GM19395 (cell line): ENCODE data around the gene CALN1.

Experiments
- ATAC-seq: cut with Tn5 transposase; IDR thresholded peaks from one replicate; pipeline ENCODE4 v1.9.1; 2021; ENCODE audit warnings: mild to moderate bottlenecking, moderate library complexity; ENCODE audit not compliant: unreplicated experiment

CALN1 gene

DNA sequence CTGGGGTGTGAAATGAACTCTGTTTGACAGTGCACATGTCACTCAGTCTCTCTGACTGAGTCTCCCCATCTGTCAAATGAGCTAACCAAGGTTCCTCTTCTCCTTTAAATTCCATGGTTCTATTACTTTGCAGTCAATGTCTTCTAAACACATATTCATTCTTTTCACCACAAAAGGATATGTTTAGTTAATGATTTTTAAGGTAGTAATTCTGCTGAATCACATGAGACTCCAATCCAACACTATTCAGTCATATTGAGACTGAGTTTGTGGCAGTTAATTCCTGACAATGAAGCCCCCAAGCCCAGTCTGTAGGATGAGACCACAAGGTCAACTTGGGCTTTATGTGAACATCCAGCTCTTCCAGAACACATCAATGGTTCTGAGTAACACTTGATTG is 85.3 kb downstream of the CALN1 start:
- no peak for ATAC-seq

DNA sequence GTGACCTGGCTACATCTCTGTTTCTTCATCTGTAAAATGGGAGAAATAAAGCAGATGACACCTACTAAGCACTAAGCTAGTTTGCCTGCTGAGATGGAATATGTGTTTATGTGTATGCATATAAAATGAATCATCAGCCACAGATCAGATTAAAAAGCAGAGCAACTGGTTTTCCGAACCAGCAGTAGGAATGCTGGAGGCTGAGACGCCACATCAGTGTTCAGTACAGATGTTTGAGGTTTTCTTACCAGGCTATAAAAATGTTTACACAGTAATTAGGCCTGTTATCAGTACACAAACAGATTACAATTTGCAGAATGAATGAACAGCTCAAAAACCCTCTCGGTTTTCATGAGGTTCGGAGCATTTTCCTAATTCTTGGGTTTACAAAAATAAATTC is 85.8 kb downstream of the CALN1 start:
- no peak for ATAC-seq

DNA sequence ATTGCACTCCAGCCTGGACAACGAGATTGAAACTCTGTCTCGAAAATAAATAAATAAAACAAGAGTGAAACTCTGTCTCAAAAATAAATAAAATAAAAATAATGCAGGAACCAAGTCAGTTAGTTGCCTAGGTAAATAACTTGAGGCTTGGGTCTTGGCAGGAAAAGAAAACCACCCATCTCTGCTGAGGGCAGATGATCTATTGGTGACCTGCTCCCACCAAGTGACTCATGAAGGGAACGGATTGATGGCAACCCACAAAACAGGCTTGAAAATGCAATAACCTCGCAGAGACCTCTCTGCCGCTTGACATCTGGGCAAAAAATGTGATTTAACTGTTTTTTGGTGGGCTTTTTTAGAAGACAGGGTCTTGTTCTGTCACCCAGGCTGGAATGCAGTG is 86.6 kb downstream of the CALN1 start:
- ATAC-seq, result no peak

DNA sequence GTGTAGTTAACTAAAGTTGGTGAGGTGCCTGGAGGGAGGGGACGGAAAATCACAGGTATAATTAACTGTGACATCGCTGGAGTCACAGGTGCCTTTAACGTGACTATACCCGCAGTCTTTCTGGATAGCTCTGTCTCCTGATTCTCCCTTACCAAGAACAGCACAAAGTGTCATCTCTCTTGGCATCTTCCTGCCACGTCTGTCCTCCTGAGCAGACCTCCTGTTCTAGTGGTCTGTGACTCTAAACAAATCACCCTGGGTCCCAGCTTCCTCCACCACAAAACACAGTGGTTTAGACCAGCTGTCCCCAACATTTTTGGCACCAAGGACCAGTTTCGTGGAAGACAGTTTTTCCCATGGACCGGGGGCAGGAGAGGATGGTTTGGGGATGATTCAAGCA is 90.5 kb downstream of the CALN1 start:
- ATAC-seq, result no peak

DNA sequence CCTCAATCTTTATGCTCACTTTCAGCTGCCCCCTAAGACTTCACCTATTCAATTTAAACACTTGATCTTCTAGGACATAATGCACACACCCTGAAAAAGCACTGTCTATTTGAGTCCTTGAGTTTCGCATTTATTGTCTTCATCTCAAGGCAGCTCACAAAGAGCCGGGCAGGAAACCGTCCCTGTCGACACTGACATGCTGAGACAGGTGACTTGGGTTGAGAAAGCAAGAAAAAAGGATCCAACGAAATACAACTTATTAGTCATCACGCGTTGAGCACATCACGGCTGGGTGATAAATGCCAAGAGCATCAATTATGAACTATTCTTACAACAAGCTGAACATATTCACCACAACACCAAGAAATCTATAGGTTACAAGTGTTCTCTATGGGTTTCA is 91.1 kb downstream of the CALN1 start:
- ATAC-seq, result no peak

DNA sequence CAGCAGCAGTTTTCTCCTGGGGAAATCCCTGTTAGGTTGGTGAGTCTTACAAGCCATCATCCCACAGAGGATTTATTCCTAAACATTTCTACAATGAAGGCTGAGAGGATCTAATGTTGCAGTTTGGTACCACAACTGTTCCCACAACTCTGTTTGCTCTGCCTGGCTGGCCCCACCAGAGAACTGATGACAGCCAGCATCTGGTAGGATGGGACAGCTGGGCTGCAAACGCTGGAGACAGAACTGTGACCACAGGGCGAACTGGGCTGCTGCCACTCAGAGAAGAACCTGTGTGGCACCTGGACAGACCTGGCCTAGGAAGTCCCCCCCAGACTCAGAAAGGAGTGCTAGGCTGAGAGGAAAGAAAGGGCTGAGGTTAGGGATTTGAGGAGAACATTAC is 94.8 kb downstream of the CALN1 start:
- ATAC-seq, result no peak

DNA sequence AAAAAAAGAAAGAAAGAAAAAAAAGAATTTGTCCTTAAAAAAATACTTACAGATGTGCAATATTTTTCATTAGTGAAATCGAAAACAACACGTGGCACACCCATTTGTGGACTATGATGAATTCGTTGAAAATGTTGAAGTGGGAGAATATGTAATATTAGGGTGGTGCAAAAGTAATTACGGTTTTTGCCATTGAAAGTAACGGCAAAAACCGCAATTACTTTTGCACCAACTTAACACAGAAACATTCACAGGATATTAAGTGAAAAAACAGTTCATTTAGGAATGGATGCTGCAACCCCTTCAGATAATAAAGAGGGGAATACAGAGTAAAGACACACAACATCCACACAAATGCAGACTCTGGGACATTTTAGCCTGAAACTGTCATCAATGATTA is 96.0 kb downstream of the CALN1 start:
- ATAC-seq, result no peak

DNA sequence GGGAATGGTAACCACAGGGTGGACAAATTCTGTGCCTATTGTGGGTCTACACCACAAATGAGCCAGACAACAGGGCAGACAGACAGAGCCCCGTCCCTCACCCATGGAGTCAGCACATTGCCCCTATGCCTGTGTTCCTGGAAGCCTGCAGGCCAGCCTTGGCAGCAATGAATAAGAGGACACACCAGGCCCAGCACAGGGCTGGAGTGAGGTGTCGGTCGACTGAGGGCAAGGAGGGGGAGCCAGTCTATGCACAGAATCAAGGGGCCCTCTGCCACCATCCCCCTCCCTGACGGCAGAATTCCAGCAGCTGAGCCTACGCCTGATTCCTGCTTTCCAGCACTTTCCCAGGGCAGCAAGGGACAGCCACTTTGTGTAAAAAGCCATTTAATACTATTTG is 98.2 kb downstream of the CALN1 start:
- ATAC-seq, result no peak

DNA sequence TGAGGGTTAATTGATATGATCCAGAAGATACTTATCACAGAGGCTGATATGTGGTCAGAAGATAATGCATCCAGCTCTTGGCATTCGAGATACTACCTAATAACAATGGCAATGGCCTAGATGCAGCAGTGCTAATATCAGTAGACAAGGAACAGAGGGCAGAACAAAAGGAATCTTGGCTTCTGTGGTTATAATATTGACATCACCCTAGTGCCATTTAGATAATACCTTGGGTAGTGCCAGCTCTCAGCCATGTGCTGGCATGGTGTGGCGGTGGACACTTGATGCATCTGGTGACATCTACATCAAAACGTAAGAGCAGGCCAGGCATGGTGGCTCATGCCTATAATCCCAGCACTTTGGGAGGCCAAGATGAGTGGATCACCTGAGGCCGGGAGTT is 101.8 kb downstream of the CALN1 start:
- ATAC-seq, result no peak

DNA sequence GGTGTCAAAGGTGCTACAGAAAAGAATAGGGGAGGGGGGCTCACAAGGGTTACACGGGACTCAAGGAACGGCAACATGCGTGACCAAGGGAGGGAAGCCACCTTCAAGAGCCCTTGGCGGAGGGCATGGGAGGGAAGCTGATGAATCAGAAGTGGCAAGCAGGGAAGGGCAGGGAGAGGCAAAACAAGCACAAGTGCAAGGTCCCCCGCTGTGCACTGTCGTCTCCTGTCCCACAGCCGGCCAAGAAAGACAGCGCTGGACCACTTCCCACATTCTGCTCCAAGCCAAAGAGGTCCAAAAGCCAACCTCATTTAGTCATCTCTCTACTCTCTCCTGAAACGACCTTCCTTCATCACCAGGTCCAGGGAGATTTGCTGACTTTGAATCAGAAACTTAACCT is 102.7 kb downstream of the CALN1 start:
- no peak for ATAC-seq

DNA sequence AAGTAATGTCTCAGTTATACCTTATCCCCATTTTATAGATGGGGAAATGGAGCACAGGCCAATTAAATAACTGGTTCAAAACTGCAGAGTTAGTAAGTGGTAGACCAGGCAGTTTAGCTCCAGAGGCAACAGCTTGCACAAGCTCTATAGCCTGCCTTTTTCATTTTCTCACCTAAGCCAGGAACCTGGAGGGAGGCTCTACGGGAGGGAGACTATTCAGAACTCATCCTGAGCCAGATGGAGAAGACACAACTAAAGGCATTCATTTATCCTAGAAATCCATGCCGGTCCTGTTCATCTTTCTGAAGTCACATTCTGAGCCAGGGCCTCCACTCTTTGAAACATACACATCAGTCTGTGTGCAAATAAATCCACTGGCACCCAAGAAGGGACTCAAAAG is 103.2 kb downstream of the CALN1 start:
- no peak for ATAC-seq

DNA sequence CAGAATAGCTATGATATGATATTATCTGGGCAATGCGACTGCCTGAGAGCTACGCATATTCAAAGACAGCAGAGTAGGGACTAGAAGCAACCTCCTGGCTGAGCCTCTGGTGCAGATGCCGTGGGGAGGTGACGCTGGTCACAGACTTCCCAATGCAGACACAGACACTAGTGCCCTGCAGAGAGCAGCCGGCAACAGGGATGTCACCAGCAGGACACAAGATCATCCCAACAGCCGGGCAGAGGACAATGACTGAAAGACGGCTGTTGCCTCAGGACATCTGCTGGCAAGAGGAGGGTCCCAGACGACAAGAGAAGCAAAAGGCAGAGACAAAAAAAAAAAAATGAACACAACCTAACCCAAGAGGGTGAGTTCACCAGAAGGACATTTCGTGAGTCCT is 104.6 kb downstream of the CALN1 start:
- no peak for ATAC-seq

DNA sequence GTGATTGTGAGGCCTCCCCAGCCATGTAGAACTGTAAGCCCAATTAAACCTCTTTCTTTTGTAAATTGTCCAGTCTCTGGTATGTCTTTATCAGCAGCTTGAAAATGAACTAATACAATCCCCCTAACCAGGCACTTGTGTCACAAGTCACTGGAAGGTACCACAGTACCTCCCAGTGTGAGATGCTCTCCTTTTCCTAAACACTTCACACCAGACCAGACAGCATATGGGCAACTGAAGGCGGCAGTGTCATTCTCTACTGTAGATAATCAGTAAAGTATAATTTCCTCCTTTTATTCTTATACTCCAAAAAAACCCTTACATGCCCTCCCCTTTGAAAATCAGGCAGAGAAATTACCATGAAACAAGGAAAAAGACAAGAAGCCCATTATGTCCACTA is 113.2 kb downstream of the CALN1 start:
- no peak for ATAC-seq

DNA sequence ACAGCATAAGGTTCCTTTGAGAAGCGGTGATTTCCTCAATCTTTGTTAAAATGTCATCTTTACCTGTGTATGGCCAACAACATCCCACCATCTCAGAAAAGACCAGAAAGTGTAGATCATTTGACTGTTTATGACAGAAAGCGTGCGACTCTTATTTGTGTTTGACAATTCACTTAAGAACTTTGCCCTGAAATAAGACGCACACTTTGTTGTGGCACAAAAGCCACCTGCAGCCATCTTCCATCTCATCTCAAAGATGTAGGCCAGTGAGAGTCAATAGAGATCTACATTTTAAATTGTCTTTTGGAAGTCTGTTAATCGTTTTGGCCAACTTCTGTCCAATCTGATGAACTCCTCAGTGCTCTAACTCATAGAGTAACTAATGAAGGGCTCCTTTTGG is 114.0 kb downstream of the CALN1 start:
- ATAC-seq, result no peak

DNA sequence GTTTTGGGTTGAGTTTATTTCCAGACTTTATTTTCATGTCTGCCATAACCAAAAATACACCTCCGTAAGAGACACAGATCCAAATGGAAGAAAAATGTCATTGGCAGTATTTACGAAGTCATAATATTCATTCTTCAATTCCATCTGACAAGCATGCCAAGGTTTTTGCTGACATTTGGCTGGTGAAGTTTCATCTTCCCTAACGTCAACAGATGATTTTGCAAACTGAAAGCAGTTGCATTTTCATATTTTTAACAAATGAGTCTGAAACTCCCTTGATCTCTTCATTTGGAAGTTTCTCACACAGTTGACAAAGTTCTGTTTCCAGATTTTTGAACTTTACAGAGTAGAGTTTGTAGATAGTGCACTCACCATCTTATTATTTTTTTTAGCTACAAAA is 114.5 kb downstream of the CALN1 start:
- no peak for ATAC-seq

DNA sequence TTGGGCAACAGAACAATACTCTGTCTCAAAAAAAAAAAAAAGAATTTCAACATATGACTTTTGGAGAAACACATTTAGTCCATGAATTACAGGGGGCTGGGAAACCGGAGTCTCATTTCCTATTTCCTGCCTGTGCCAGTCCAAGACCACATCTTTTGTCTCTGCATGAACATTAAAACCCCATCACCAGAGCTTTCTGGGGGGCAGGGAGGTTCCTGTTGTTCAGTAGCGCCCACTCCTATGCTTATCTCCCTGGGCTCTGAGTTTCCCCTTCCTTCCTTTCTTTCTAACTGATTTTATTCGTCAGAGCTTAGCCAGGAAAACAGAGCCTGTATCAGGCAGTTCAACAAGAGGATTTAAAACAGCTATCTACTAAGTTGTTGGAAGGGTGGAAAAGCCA is 119.3 kb downstream of the CALN1 start:
- ATAC-seq, result no peak

DNA sequence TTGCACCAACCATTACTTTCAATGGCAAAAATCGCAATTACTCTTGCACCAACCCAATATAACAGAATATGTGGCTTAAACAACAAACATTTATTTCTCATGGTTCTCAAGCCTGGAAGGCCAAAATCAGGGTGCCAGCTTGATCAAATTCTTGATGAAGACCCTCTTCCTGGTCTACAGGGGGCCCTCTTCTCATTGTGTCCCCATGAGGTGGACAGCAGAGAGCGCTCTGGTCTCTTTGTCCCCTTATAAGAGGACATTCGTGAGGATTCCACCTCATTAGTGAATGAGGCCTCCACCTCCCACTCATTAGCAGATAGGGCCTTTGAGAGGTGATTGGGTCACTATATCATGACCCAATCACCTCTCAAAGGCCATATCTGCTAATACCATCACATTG is 120.0 kb downstream of the CALN1 start:
- ATAC-seq, result no peak

DNA sequence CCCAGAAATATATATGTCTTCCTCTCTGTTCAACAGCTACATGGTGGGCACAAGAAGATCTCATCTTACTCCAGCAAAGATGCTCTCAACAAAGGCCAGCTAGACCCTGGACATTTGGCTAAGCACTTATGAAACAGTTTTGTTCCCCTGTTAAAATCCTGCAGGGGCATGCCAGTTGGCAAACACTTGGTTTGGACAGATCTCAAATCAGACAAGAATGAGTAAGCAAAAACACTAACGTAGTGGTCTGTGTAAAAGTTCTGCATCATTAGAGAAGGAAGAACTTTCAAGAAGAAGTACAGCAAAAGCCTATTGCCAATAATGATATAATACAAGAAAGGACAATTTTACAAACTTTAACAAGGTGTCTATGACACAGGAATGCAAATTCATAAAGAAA is 125.6 kb downstream of the CALN1 start:
- ATAC-seq, result no peak

DNA sequence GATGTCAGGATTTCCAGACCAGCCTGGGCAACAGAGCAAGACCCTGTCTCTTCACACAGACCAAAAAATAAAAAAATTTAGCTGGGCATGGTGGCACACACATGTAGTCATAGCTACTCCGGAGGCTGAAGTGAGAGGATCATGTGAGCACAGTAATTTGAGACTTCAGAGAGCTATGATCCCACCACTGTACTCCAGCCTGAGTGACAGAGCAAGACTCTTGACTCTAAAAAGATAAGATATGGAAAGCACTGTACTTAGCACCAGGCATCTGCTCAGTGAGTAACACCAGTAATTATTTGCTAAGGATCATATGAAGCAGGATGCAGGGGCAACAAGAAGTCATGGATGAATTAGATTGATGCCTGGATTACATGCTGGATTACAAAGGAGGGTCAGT is 128.8 kb downstream of the CALN1 start:
- no peak for ATAC-seq

DNA sequence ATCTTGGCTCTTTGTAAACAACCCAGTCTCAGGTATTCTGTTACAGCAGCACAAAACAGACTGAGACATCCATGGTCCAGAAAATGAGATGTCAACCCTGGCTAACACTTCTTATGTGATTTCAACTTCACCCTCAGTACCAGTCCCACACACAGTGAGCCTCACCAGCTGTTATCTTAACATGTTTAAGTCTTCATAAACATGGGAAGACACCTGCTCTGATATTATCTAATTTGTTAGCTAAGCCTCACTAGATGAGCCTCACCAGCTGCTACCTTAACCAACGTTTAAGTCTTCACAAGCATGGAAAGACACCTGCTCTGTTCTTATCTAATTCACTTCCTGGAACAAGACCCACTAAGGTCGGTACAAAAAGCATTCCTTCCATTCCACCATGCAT is 130.8 kb downstream of the CALN1 start:
- no peak for ATAC-seq

DNA sequence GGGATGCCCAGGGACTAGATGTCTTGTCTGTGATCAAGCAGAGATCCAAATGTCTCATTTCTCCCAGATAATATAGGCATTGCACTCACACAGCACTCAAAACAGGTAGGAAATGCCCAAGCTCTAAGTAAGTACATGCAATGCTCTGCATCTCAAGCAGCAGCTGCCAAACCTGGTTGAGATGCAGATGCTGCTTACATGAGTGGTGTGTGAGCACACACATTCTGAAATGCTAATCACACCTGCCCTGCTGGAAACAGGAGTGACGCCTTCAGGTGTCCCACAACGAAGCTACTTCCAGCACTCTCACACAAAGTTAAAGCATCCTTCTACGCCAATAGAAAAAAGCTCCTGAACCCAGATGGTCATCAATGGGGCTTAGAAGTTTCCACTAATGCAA is 132.9 kb downstream of the CALN1 start:
- ATAC-seq, result no peak

DNA sequence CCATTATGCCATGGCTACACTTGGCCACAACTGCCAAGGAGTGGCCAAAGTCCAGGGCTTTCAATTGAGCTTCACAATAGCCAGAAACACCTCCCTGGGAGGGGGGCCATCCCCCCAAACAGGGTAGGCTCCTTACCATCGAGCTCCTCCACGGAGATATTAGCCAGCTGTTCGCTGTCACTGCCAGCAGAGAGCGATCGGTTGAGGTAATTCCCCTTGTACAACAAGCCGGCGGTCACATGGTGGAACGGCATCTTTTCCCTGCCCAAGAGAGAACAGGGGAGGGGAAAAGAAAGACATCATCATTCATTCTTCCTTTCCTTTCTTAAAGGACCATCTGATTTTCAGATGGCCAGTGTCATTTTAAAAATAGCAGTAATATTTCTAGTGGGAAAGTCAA is 133.6 kb downstream of the CALN1 start:
- no peak for ATAC-seq

DNA sequence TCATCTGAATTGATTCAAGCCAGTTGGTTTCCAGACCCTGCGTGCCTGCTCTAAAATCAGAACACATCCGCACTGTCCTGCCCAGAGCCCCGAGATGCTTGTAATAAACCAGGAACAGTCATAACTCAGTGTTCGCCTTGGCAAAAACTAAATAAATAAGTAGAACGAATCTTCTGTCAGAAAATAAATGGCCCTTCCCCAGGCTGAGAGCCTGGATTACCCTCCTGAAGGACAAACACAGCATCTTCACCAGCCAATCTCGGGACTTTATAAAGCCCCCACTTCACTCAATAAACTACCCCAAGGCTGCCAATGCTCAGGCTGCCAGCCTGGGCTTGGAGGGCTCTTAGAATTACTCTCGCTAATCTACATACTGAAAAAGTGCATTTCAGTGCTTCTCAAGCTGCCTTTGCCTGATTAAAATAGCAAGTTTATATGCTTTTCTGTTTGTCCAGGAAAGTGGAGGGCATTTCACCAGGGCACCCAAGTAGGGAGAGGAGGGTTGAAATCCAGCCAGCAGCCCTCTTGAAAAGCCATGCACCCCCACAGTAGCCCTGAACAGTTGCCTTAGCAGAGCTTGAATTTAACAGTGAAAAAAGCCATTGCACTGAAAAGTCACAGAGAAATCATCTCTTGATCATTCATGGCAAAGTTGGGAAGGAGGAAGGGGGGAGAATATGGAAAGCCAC is 136.6 kb downstream of the CALN1 start:
- no peak for ATAC-seq

DNA sequence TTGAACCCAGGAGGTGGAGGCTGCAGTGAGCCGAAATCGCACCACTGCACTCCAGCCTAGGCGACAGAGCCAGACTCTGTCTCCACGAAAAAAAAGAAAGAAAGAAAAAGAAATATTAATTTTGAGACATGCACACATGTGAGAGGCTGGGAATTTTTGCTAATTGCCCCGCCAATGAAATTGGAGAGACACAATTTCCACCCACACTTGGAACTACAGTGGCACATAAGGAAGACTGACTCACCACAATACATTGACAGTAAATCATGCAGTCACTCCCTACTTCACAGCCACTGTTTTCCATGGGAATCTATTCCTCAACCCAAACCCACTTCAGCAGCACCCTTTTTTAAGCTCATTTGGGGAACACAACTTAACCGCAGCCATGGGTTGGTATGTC is 139.7 kb downstream of the CALN1 start:
- no peak for ATAC-seq
